A673 (cell line): Measurements from ENCODE around the gene KRTAP1-3.

Experiments
- EZH2 ChIP-seq: fragments of 200-600 bp; sonication (generic); IDR thresholded peaks from 2 replicates; pipeline ENCODE4 v1.6.1; 2017; ENCODE audit warnings: borderline replicate concordance, low read depth, mild to moderate bottlenecking, mixed read lengths, antibody characterized with exemption, low read length; ENCODE audit not compliant: poor library complexity, severe bottlenecking
- TF ChIP-seq, protein P1 (sequence below): fragments of 300-800, 200-600 bp; sonication (generic); conservative IDR thresholded peaks from 2 replicates; pipeline ENCODE4 v1.5.1; 2017; ENCODE audit warnings: low read depth, mild to moderate bottlenecking, antibody characterized with exemption, low read length, moderate library complexity, mixed read lengths

DNA sequence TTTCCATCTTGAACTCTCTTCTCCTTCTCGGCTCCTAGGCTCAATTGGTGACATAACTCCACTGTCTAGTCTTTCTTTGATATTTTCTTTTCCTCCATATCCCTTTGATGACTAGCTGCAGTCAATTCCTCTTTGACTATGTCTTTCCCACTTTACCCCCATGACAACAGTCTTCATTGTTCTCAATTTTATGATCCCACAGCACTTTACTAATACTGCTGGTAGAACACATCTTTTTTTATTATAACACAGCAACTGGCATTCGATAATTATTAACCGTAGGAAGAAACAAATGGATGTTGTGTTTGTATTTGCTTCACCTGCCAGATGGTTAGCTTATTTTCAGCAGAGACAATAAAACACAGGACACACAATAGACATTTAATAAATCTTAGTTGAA lies 42.0 kb downstream of the KRTAP1-3 start:
- TF ChIP-seq, protein P1, sequence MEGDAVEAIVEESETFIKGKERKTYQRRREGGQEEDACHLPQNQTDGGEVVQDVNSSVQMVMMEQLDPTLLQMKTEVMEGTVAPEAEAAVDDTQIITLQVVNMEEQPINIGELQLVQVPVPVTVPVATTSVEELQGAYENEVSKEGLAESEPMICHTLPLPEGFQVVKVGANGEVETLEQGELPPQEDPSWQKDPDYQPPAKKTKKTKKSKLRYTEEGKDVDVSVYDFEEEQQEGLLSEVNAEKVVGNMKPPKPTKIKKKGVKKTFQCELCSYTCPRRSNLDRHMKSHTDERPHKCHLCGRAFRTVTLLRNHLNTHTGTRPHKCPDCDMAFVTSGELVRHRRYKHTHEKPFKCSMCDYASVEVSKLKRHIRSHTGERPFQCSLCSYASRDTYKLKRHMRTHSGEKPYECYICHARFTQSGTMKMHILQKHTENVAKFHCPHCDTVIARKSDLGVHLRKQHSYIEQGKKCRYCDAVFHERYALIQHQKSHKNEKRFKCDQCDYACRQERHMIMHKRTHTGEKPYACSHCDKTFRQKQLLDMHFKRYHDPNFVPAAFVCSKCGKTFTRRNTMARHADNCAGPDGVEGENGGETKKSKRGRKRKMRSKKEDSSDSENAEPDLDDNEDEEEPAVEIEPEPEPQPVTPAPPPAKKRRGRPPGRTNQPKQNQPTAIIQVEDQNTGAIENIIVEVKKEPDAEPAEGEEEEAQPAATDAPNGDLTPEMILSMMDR: no peak
- no peak for TF ChIP-seq EZH2
